ENCODE results near the gene PELI3.

The PELI3 gene

GRCh38 chr11:66510271-66510989, 43.7 kb downstream of the PELI3 start, which contains the start of gene BBS1:
BBS1 (plus strand) TSS chr11:66510635; CDS start chr11:66510660, 25 bp downstream.
- DNase-seq, result peak; percentile 87 to 89

- no peak for DNase-seq
Measured at GRCh38 chr11:66510990-66511339, 44.3 kb downstream of the PELI3 start.

GRCh38 chr11:66523611-66524010, 56.9 kb downstream of the PELI3 start:
- DNase-seq, result no peak

- DNase-seq, result no peak
Measured at GRCh38 chr11:66524304-66525040, 57.8 kb downstream of the PELI3 start.
